HG02571 (cell line): ENCODE data around the gene RAC2.

Experiments
- ATAC-seq: cut with Tn5 transposase; IDR thresholded peaks from one replicate; pipeline ENCODE4 v1.9.1; 2021; ENCODE audit warnings: mild to moderate bottlenecking, moderate library complexity; ENCODE audit not compliant: unreplicated experiment

Gene RAC2

GRCh38 chr22:37276776-37277175 is 32.7 kb upstream of the RAC2 start:
- no peak for ATAC-seq

GRCh38 chr22:37275622-37276021 is 31.6 kb upstream of the RAC2 start:
- ATAC-seq: no peak

GRCh38 chr22:37275134-37275533 is 31.1 kb upstream of the RAC2 start:
- ATAC-seq: no peak

GRCh38 chr22:37274380-37274862 is 30.4 kb upstream of the RAC2 start:
- ATAC-seq: no peak

GRCh38 chr22:37273846-37274225 is 29.8 kb upstream of the RAC2 start:
- ATAC-seq: no peak

- no peak for ATAC-seq
Observed at GRCh38 chr22:37273126-37273845, 29.2 kb upstream of the RAC2 start.

GRCh38 chr22:37270928-37271650 is 27.0 kb upstream of the RAC2 start:
- no peak for ATAC-seq

- ATAC-seq: no peak
Observed at GRCh38 chr22:37269936-37270678, 26.0 kb upstream of the RAC2 start.

GRCh38 chr22:37267661-37268413 is 23.8 kb upstream of the RAC2 start:
- ATAC-seq: no peak

GRCh38 chr22:37267135-37267587 is 23.1 kb upstream of the RAC2 start:
- peak; percentile 75 for ATAC-seq

GRCh38 chr22:37266581-37267134 is 22.6 kb upstream of the RAC2 start:
- ATAC-seq: no peak

GRCh38 chr22:37263966-37264887 is 20.2 kb upstream of the RAC2 start:
- ATAC-seq: no peak

- no peak for ATAC-seq
Observed at GRCh38 chr22:37262346-37262745, 18.3 kb upstream of the RAC2 start.

GRCh38 chr22:37260901-37261336 is 16.9 kb upstream of the RAC2 start:
- ATAC-seq: no peak

GRCh38 chr22:37260155-37260795 is 16.2 kb upstream of the RAC2 start:
- no peak for ATAC-seq

- ATAC-seq: no peak
Observed at GRCh38 chr22:37259540-37260029, 15.5 kb upstream of the RAC2 start.

- no peak for ATAC-seq
Observed at GRCh38 chr22:37258753-37259401, 14.8 kb upstream of the RAC2 start.
